GM12878 (cell line): ENCODE data around the gene MYO3B.

ENCODE experiments used
- ATF2 ChIP-seq: IDR thresholded peaks from 2 replicates; pipeline ENCODE4 v1.6.1; 2012; ENCODE audit warnings: low read length, inconsistent platforms
- CHD2 ChIP-seq: IDR thresholded peaks from 2 replicates; pipeline ENCODE4 v1.6.1; 2011; ENCODE audit warnings: low read depth, low read length, improper control_type of control experiment, borderline replicate concordance
- CTCF ChIP-seq, 3 experiments: IDR thresholded peaks in 2 of 3; conservative IDR thresholded peaks in 1 of 3; 2 replicates each; pipeline ENCODE4 v1.5.1; 2011; ENCODE audit warnings: low read depth in 3 of 3, low read length in 3 of 3, mild to moderate bottlenecking in 3 of 3, control low read depth in 2 of 3, moderate library complexity in 2 of 3, inconsistent platforms in 1 of 3, mixed read lengths in 1 of 3; ENCODE audit not compliant: control insufficient read depth in 2 of 3, insufficient read depth in 1 of 3; ENCODE audit errors: extremely low read depth in 1 of 3
- ELK1 ChIP-seq: IDR thresholded peaks from 2 replicates; pipeline ENCODE4 v1.6.1; 2012; ENCODE audit warnings: low read depth, low read length, improper control_type of control experiment
- HDAC2 ChIP-seq: fragments of 200-600 bp; sonication (generic); IDR thresholded peaks from 2 replicates; pipeline ENCODE4 v1.6.1; 2017
- MAX ChIP-seq: IDR thresholded peaks from 2 replicates; pipeline ENCODE4 v1.6.1; 2012; ENCODE audit warnings: low read depth, low read length, improper control_type of control experiment
- SREBF2 ChIP-seq: IDR thresholded peaks from 2 replicates; pipeline ENCODE4 v1.6.1; 2012; ENCODE audit warnings: mild to moderate bottlenecking, low read length
- ZNF207 ChIP-seq: fragments of 450-650 bp; IDR thresholded peaks from 2 replicates; pipeline ENCODE4 v1.6.1; 2014; ENCODE audit warnings: antibody characterized with exemption, mild to moderate bottlenecking, borderline replicate concordance

- TF ChIP-seq CHD2 = no peak
- TF ChIP-seq CTCF (IDR thresholded peaks at IDR 0.05 in 2 of 3, conservative IDR thresholded peaks at IDR 0.05 in 1 of 3; ENCODE audit: control insufficient read depth in 2 of 3, extremely low read depth in 1 of 3, insufficient read depth in 1 of 3, low read depth in 3 of 3, low read length in 3 of 3) = no peak
- TF ChIP-seq HDAC2 = no peak
- no peak for TF ChIP-seq SREBF2
- no peak for TF ChIP-seq ATF2
- no peak for TF ChIP-seq ELK1
- TF ChIP-seq MAX = no peak
- TF ChIP-seq ZNF207 = no peak
Measured at GRCh38 chr2:170265321-170265720, 87.4 kb downstream of the MYO3B start.
